ENCODE measurements around the gene ERGIC1.

GRCh38 chr5:172895549-172895948, 61.5 kb downstream of the ERGIC1 start:
- TF ChIP-seq REST (IDR thresholded peaks at IDR 0.05; ENCODE audit: borderline replicate concordance) (no peak), POLR2AphosphoS5 (IDR thresholded peaks at IDR 0.05) (no peak)
- TF ChIP-seq, protein P1, sequence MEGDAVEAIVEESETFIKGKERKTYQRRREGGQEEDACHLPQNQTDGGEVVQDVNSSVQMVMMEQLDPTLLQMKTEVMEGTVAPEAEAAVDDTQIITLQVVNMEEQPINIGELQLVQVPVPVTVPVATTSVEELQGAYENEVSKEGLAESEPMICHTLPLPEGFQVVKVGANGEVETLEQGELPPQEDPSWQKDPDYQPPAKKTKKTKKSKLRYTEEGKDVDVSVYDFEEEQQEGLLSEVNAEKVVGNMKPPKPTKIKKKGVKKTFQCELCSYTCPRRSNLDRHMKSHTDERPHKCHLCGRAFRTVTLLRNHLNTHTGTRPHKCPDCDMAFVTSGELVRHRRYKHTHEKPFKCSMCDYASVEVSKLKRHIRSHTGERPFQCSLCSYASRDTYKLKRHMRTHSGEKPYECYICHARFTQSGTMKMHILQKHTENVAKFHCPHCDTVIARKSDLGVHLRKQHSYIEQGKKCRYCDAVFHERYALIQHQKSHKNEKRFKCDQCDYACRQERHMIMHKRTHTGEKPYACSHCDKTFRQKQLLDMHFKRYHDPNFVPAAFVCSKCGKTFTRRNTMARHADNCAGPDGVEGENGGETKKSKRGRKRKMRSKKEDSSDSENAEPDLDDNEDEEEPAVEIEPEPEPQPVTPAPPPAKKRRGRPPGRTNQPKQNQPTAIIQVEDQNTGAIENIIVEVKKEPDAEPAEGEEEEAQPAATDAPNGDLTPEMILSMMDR (IDR thresholded peaks at IDR 0.05; ENCODE audit: poor library complexity, severe bottlenecking): no peak
